ENCODE measurements around the gene F2R. TPM values are rescaled to one million over a fixed set of nuclear protein-coding genes. Genes with fewer than 3 reads are reported as not detected.

F2R gene
- total and polyA plus RNA-seq, 2 experiments from 2014 or later, result 15.0 to 26.0 TPM

DNA sequence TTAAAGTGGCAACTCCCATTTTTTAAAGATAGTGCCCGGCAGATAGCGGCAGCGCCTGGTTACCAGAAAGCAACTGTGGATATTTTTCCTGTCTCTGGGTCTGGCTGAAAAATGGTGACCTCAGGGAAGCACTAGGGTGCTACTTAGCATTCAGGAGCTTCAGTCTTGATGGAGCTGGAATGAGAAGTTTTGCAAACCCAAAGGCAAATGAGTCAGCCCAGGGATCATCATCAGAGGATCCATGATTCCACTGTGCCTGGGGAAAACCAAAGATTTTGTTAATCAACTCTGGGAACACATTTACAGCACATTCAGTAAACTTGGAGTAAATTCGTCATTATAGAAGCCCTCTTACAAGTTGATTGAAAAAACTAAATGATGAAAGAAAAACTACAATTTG, 26.7 kb downstream of the F2R start:
- Histone ChIP-seq H3F3A (replicated peaks; ENCODE audit: low read depth) (no peaks in the 10 kb centered on the region), H3K27ac (ENCODE audit: low read depth) (no peak overlapping the region), H4K20me1 (replicated peaks; ENCODE audit: insufficient read depth) (no peaks in the 10 kb centered on the region), H3K27me3 (ENCODE audit: insufficient read depth) (no peaks in the 10 kb centered on the region), H2AFZ (no peak overlapping the region), H3K79me2 (replicated peaks; ENCODE audit: insufficient read depth) (no peaks in the 10 kb centered on the region), H3K4me3 (no peak overlapping the region), H3K4me1 (ENCODE audit: insufficient read depth) (no peaks in the 10 kb centered on the region), H3K9me2 (ENCODE audit: insufficient read depth) (no peaks in the 10 kb centered on the region; the same call in 1 of the 2 replicates), H3K4me2 (no peak overlapping the region), H3K36me3 (ENCODE audit: insufficient read depth) (no peaks in the 10 kb centered on the region)
- H3K9me3 Mint-ChIP-seq, result no peaks in the 10 kb centered on the region
- DNase-seq (ENCODE audit: low spot score), result no peak
- H3K27ac Mint-ChIP-seq, result no peak overlapping the region
- TF ChIP-seq ZNF114 (CRISPR knock-in tag; IDR thresholded peaks at IDR 0.05), result no peak
- TF ChIP-seq ZNF331 (CRISPR knock-in tag; IDR thresholded peaks at IDR 0.05; ENCODE audit: low read depth), result no peak
- TF ChIP-seq, protein P1, sequence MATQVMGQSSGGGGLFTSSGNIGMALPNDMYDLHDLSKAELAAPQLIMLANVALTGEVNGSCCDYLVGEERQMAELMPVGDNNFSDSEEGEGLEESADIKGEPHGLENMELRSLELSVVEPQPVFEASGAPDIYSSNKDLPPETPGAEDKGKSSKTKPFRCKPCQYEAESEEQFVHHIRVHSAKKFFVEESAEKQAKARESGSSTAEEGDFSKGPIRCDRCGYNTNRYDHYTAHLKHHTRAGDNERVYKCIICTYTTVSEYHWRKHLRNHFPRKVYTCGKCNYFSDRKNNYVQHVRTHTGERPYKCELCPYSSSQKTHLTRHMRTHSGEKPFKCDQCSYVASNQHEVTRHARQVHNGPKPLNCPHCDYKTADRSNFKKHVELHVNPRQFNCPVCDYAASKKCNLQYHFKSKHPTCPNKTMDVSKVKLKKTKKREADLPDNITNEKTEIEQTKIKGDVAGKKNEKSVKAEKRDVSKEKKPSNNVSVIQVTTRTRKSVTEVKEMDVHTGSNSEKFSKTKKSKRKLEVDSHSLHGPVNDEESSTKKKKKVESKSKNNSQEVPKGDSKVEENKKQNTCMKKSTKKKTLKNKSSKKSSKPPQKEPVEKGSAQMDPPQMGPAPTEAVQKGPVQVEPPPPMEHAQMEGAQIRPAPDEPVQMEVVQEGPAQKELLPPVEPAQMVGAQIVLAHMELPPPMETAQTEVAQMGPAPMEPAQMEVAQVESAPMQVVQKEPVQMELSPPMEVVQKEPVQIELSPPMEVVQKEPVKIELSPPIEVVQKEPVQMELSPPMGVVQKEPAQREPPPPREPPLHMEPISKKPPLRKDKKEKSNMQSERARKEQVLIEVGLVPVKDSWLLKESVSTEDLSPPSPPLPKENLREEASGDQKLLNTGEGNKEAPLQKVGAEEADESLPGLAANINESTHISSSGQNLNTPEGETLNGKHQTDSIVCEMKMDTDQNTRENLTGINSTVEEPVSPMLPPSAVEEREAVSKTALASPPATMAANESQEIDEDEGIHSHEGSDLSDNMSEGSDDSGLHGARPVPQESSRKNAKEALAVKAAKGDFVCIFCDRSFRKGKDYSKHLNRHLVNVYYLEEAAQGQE (IDR thresholded peaks at IDR 0.05; ENCODE audit: unreplicated experiment), result no peak
- no peak for TF ChIP-seq JUNB (IDR thresholded peaks at IDR 0.05; ENCODE audit: unreplicated experiment)
- no peak for TF ChIP-seq NANOG (IDR thresholded peaks at IDR 0.05; ENCODE audit: borderline replicate concordance)
- TF ChIP-seq EZH2 (IDR thresholded peaks at IDR 0.05; ENCODE audit: low read depth, unreplicated experiment), result no peak
- no peak for TF ChIP-seq POLR2AphosphoS5 (IDR thresholded peaks at IDR 0.05; ENCODE audit: low read depth)
- TF ChIP-seq CREB1 (CRISPR knock-in tag; IDR thresholded peaks at IDR 0.05; ENCODE audit: low read depth), result no peak
- TF ChIP-seq STAT1 (IDR thresholded peaks at IDR 0.05; ENCODE audit: unreplicated experiment), result no peak
- TF ChIP-seq, protein P2, sequence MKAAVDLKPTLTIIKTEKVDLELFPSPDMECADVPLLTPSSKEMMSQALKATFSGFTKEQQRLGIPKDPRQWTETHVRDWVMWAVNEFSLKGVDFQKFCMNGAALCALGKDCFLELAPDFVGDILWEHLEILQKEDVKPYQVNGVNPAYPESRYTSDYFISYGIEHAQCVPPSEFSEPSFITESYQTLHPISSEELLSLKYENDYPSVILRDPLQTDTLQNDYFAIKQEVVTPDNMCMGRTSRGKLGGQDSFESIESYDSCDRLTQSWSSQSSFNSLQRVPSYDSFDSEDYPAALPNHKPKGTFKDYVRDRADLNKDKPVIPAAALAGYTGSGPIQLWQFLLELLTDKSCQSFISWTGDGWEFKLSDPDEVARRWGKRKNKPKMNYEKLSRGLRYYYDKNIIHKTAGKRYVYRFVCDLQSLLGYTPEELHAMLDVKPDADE (IDR thresholded peaks at IDR 0.05), result no peak
- TF ChIP-seq, protein P3, sequence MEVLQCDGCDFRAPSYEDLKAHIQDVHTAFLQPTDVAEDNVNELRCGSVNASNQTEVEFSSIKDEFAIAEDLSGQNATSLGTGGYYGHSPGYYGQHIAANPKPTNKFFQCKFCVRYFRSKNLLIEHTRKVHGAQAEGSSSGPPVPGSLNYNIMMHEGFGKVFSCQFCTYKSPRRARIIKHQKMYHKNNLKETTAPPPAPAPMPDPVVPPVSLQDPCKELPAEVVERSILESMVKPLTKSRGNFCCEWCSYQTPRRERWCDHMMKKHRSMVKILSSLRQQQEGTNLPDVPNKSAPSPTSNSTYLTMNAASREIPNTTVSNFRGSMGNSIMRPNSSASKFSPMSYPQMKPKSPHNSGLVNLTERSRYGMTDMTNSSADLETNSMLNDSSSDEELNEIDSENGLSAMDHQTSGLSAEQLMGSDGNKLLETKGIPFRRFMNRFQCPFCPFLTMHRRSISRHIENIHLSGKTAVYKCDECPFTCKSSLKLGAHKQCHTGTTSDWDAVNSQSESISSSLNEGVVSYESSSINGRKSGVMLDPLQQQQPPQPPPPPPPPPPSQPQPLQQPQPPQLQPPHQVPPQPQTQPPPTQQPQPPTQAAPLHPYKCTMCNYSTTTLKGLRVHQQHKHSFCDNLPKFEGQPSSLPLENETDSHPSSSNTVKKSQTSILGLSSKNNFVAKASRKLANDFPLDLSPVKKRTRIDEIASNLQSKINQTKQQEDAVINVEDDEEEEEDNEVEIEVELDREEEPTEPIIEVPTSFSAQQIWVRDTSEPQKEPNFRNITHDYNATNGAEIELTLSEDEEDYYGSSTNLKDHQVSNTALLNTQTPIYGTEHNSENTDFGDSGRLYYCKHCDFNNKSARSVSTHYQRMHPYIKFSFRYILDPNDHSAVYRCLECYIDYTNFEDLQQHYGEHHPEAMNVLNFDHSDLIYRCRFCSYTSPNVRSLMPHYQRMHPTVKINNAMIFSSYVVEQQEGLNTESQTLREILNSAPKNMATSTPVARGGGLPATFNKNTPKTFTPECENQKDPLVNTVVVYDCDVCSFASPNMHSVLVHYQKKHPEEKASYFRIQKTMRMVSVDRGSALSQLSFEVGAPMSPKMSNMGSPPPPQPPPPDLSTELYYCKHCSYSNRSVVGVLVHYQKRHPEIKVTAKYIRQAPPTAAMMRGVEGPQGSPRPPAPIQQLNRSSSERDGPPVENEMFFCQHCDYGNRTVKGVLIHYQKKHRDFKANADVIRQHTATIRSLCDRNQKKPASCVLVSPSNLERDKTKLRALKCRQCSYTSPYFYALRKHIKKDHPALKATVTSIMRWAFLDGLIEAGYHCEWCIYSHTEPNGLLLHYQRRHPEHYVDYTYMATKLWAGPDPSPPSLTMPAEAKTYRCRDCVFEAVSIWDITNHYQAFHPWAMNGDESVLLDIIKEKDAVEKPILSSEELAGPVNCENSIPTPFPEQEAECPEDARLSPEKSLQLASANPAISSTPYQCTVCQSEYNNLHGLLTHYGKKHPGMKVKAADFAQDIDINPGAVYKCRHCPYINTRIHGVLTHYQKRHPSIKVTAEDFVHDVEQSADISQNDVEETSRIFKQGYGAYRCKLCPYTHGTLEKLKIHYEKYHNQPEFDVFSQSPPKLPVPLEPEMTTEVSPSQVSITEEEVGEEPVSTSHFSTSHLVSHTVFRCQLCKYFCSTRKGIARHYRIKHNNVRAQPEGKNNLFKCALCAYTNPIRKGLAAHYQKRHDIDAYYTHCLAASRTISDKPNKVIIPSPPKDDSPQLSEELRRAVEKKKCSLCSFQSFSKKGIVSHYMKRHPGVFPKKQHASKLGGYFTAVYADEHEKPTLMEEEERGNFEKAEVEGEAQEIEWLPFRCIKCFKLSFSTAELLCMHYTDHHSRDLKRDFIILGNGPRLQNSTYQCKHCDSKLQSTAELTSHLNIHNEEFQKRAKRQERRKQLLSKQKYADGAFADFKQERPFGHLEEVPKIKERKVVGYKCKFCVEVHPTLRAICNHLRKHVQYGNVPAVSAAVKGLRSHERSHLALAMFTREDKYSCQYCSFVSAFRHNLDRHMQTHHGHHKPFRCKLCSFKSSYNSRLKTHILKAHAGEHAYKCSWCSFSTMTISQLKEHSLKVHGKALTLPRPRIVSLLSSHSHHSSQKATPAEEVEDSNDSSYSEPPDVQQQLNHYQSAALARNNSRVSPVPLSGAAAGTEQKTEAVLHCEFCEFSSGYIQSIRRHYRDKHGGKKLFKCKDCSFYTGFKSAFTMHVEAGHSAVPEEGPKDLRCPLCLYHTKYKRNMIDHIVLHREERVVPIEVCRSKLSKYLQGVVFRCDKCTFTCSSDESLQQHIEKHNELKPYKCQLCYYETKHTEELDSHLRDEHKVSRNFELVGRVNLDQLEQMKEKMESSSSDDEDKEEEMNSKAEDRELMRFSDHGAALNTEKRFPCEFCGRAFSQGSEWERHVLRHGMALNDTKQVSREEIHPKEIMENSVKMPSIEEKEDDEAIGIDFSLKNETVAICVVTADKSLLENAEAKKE (CRISPR knock-in tag; IDR thresholded peaks at IDR 0.05), result no peak
- no peak for TF ChIP-seq EZH2phosphoT487 (IDR thresholded peaks at IDR 0.05; ENCODE audit: unreplicated experiment)
- TF ChIP-seq, protein P4, sequence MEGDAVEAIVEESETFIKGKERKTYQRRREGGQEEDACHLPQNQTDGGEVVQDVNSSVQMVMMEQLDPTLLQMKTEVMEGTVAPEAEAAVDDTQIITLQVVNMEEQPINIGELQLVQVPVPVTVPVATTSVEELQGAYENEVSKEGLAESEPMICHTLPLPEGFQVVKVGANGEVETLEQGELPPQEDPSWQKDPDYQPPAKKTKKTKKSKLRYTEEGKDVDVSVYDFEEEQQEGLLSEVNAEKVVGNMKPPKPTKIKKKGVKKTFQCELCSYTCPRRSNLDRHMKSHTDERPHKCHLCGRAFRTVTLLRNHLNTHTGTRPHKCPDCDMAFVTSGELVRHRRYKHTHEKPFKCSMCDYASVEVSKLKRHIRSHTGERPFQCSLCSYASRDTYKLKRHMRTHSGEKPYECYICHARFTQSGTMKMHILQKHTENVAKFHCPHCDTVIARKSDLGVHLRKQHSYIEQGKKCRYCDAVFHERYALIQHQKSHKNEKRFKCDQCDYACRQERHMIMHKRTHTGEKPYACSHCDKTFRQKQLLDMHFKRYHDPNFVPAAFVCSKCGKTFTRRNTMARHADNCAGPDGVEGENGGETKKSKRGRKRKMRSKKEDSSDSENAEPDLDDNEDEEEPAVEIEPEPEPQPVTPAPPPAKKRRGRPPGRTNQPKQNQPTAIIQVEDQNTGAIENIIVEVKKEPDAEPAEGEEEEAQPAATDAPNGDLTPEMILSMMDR (conservative IDR thresholded peaks at IDR 0.05; ENCODE audit: low read depth in 2 of 2), result no peak
- H3K4me1 Mint-ChIP-seq, result peaks cover 7% of the 10 kb centered on the region; the same call in 2 of the 3 replicates
- H3K27me3 Mint-ChIP-seq (ENCODE audit: insufficient read depth, low read depth, poor library complexity), result peaks cover 2% of the 10 kb centered on the region
- no peak overlapping the region for H3K4me3 Mint-ChIP-seq
- ATAC-seq, result no peak
- H3K36me3 Mint-ChIP-seq (ENCODE audit: low read depth), result no peaks in the 10 kb centered on the region
